AG04450 (cell line): ENCODE data around the gene ARHGEF10L. TPM values are rescaled to one million over a fixed set of nuclear protein-coding genes. Genes with fewer than 3 reads are reported as not detected.
"Not testable (repeated sequence)": the region's sequence is repeated elsewhere in the genome, so short reads cannot be mapped to it uniquely, and the experiment has no call there.

ENCODE experiments used
- CTCF ChIA-PET: fragments of 300-600, 350-600 bp; formaldehyde crosslinking; extraction: SDS; loops from one replicate; lab custom pipeline; 2022; ENCODE audit warnings: antibody characterized with exemption, inconsistent platforms; lab: Charles Lee
- POLR2A ChIA-PET: fragments of 350-600 bp; formaldehyde crosslinking; extraction: SDS; loops from one replicate; lab custom pipeline; 2021; ENCODE audit warnings: antibody characterized with exemption, inconsistent platforms; lab: Yijun Ruan, JAX
- DNase-seq: peaks from one replicate; pipeline ENCODE4 v3.0.0-alpha.2; 2011; ENCODE audit warnings: low read depth, low spot score
- H3K27ac ChIP-seq: one replicate; pipeline ENCODE4 v1.5.1; 2012; ENCODE audit warnings: low read depth, low read length, control low read depth
- H3K27me3 ChIP-seq: one replicate; pipeline ENCODE4 v1.6.0; 2012; ENCODE audit warnings: low read length; ENCODE audit not compliant: control insufficient read depth, insufficient read depth
- H3K4me3 ChIP-seq: 2 replicates; pipeline ENCODE4 v1.5.1; 2011; ENCODE audit warnings: mild to moderate bottlenecking, low read depth, low read length, control low read depth
- H3K9me3 ChIP-seq: 2 replicates; pipeline ENCODE4 v1.5.1; 2012; ENCODE audit warnings: low read length; ENCODE audit not compliant: control insufficient read depth, insufficient read depth
- polyA minus RNA-seq: library from RNA; depleted of rRNA, polyadenylated mRNA; stranded (reverse); fragments of >200 nt; gene quantifications from 2 replicates; pipeline ENCODE4 v1.2.3, GENCODE V29; 2011; rRNA and poly(A)+ RNA removed
- polyA plus RNA-seq: library from polyadenylated mRNA; depleted of rRNA; stranded (reverse); fragments of >200 nt; gene quantifications from 2 replicates; pipeline ENCODE4 v1.2.3, GENCODE V29; 2011; rRNA removed
- TF ChIP-seq, protein P1 (sequence below): IDR thresholded peaks from 2 replicates; pipeline ENCODE4 v1.5.1; 2011; ENCODE audit warnings: low read depth, low read length, control low read depth, inconsistent platforms

Gene ARHGEF10L
- polyA plus RNA-seq = 5.7 and 7.8 TPM in 2 replicates
- 11.0 and 14.9 TPM in 2 replicates for polyA minus RNA-seq

- POLR2A ChIA-PET = no interaction called here
- peak within 1 kb of the TSS; percentile 75 for H3K27ac ChIP-seq
- H3K27me3 ChIP-seq = no peaks in the 10 kb centered on the region
- peak within 1 kb of the TSS; percentile 79 for H3K4me3 ChIP-seq
- no peaks in the 10 kb centered on the region; the same call in 1 of the 2 replicates for H3K9me3 ChIP-seq
- TF ChIP-seq, protein P1, sequence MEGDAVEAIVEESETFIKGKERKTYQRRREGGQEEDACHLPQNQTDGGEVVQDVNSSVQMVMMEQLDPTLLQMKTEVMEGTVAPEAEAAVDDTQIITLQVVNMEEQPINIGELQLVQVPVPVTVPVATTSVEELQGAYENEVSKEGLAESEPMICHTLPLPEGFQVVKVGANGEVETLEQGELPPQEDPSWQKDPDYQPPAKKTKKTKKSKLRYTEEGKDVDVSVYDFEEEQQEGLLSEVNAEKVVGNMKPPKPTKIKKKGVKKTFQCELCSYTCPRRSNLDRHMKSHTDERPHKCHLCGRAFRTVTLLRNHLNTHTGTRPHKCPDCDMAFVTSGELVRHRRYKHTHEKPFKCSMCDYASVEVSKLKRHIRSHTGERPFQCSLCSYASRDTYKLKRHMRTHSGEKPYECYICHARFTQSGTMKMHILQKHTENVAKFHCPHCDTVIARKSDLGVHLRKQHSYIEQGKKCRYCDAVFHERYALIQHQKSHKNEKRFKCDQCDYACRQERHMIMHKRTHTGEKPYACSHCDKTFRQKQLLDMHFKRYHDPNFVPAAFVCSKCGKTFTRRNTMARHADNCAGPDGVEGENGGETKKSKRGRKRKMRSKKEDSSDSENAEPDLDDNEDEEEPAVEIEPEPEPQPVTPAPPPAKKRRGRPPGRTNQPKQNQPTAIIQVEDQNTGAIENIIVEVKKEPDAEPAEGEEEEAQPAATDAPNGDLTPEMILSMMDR = no peak
- DNase-seq = no peak
- CTCF ChIA-PET = interaction anchor here (1.2 to 1.7 kb wide), 2 partner anchors 38 to 67 kb away, joined by 4 to 7 read pairs; no protein-coding TSS in a partner anchor
These were observed at the start of gene ARHGEF10L for GRCh38 chr1:17539477-17540254. Gene ARHGEF10L, plus strand, starts transcription at chr1:17539698. Its CDS starts 40,898 bp downstream, at chr1:17580596.

GRCh38 chr1:17489768-17490417 is 49.6 kb upstream of the ARHGEF10L start:
- CTCF ChIA-PET = interaction anchor here (0.6 to 3.2 kb wide), 5 partner anchors 13 to 117 kb away, joined by 3 to 11 read pairs (median 8); no protein-coding TSS in a partner anchor
- POLR2A ChIA-PET = not testable (repeated sequence)

DNA sequence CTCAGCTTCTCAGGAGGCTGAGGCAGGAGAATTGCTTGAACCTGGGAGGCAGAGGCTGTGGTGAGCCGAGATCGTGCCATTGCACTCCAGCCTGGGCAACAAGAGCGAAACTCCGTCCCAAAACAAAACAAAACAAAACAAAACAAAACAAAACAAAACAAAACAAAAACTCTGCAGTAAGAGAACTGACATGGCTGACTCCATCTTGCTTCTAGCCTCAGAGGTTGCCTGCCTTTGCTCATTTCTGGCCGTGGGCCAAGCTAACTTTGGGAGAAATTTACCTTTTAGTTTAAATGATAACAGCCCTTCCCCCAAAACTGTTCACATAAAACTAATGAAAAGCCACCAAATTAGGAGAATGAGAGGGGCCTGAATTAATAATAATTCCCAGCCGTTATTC is 48.8 kb upstream of the ARHGEF10L start:
- H3K27me3 ChIP-seq, H3K9me3 ChIP-seq, H3K27ac ChIP-seq, DNase-seq, H3K4me3 ChIP-seq, POLR2A ChIA-PET: not testable (repeated sequence)
- CTCF ChIA-PET = interaction anchor here (0.6 to 3.2 kb wide), 3 partner anchors 13 to 116 kb away, joined by 3 to 11 read pairs (median 4); no protein-coding TSS in a partner anchor

More at GRCh38 chr1:17489768-17490417, 49.6 kb upstream of the ARHGEF10L start:
- not testable (repeated sequence) for H3K9me3 ChIP-seq, H3K4me3 ChIP-seq, H3K27ac ChIP-seq, DNase-seq, H3K27me3 ChIP-seq

- no peaks in the 10 kb centered on the region for H3K9me3 ChIP-seq
- POLR2A ChIA-PET = interaction anchor here (0.6 kb wide), 1 partner anchor 112 kb away, joined by 4 read pairs; no protein-coding TSS in a partner anchor
- no peak overlapping the region for H3K4me3 ChIP-seq
- CTCF ChIA-PET = interaction anchor here (0.6 to 2.7 kb wide), 36 partner anchors 8 to 332 kb away, joined by 3 to 83 read pairs (median 4); no protein-coding TSS in a partner anchor
- peak; percentile 20 for DNase-seq
- TF ChIP-seq, protein P1 = peak; percentile 95
- peaks cover 9% of the 10 kb centered on the region for H3K27me3 ChIP-seq
- no peak overlapping the region for H3K27ac ChIP-seq
These were observed 45.3 kb upstream of the ARHGEF10L start for GRCh38 chr1:17494114-17494729.

DNA sequence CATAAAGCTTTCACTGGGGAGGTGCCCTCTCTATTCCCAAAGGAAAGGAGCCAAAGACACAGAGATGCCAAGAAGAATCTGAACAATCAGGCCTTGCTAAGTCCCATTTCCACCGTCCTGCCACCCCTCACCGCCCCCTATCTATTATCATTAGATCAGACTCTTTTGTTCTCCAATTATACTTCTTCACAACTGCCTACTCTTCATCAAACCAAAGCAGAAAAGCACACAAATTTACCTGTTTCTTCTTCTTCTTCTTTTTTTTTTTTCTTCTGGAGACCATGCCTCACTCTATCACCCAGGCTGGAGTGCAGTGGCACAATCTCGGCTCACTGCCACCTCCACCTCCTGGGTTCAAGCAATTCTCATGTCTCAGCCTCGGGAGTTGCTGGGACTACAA is 43.1 kb upstream of the ARHGEF10L start:
- ChIA-PET POLR2A (no interaction called here), CTCF (interaction anchor here (1.0 kb wide), 1 partner anchor 110 kb away, joined by 6 read pairs; no protein-coding TSS in a partner anchor)
- Histone ChIP-seq H3K4me3 (no peak overlapping the region), H3K27ac (no peak overlapping the region), H3K9me3 (no peaks in the 10 kb centered on the region), H3K27me3 (peaks cover 9% of the 10 kb centered on the region)
- no peak for DNase-seq
- TF ChIP-seq, protein P1 = no peak
